ENCODE data around the gene CBX7.

The CBX7 gene

DNA sequence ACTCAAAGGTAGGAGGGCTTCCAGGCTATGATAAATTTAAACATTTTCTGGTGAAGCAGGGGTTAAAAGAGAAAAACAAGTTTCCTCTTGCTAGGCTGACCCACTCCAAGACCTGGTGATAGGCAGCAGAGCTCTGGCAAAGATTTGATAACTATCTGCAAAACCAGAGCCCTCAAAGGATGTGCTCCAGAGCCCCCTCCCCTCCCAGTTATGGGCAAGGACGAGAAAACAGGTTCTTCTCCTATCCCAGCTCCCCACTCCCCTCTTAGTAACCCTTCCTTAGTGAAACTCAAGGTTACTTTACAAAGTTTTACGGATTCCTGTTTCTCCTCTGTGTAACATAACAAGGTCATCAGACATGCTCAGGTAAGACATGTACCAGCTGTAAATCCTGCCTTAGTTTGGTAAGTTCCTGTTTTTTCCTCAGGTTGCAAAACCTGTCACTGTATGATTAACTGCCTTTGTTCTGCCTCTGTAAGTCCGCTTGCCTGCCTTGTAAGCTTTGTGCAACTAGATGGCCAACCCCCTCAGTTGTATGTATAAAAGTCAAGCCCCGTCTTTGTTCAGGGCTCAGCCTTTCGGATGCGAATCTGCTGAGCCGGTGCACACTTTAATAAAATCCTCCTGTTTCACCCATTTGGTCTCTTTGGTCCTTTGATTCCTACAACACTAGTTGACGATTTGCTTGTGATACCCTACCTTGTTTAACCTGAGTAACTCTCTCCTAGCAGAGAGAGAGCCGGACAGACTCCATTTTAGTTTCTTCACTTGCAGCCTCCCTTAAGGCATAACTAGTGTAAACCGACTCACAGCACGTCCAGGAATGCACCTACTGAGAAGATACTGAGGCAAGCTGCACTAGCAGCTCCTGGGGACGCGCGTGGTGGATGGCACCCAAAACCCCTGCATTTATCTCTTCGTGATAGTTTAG lies 41.6 kb downstream of the CBX7 start:
- Histone ChIP-seq H3K4ac (ENCODE audit: low read depth in 1 of 2, low read length in 2 of 2) (no peak overlapping the region), H3K4me3 (ENCODE audit: insufficient read depth in 1 of 2, low read depth in 1 of 2, low read length in 2 of 2) (no peak overlapping the region), H3K4me2 (ENCODE audit: low read length, poor library complexity, severe bottlenecking) (no peak overlapping the region), H3K36me3 (ENCODE audit: control insufficient read depth in 1 of 2, insufficient read depth in 2 of 2, low read depth in 1 of 2, low read length in 2 of 2) (no peaks in the 10 kb centered on the region), H2BK15ac (ENCODE audit: low read depth, poor library complexity, severe bottlenecking) (no peak overlapping the region), H3K79me1 (replicated peaks; ENCODE audit: low read length, poor library complexity, severe bottlenecking) (no peaks in the 10 kb centered on the region), H3K23ac (ENCODE audit: low read length in 2 of 2) (no peak overlapping the region), H2BK120ac (ENCODE audit: low read depth, low read length) (no peak overlapping the region), H3K4me1 (ENCODE audit: control insufficient read depth, insufficient read depth, low read depth, low read length) (no peaks in the 10 kb centered on the region), H3K14ac (ENCODE audit: low read length in 2 of 2) (no peak overlapping the region), H4K91ac (ENCODE audit: low read length) (no peak overlapping the region), H3K27me3 (ENCODE audit: control insufficient read depth in 1 of 2, insufficient read depth in 1 of 2, low read length in 2 of 2) (peaks cover 27 to 37% of the 10 kb centered on the region in 2 experiments), H2BK12ac (ENCODE audit: low read length in 2 of 2) (no peak overlapping the region), H2AFZ (ENCODE audit: low read depth, low read length) (no peak overlapping the region), H3K9ac (ENCODE audit: low read length) (no peak overlapping the region), H4K8ac (ENCODE audit: low read length) (no peak overlapping the region), H2BK5ac (ENCODE audit: low read depth, low read length, poor library complexity, severe bottlenecking) (no peak overlapping the region), H3K9me3 (ENCODE audit: control insufficient read depth, low read length) (no peaks in the 10 kb centered on the region), H3K18ac (ENCODE audit: low read depth in 1 of 2, low read length in 2 of 2) (no peak overlapping the region), H3K27ac (ENCODE audit: low read length, poor library complexity, severe bottlenecking) (no peak overlapping the region), H2AK5ac (ENCODE audit: low read length, severe bottlenecking) (no peak overlapping the region)
- no peak for DNase-seq
- 75% methylated on average over 15 of the region's 15 CpGs for WGBS

DNA sequence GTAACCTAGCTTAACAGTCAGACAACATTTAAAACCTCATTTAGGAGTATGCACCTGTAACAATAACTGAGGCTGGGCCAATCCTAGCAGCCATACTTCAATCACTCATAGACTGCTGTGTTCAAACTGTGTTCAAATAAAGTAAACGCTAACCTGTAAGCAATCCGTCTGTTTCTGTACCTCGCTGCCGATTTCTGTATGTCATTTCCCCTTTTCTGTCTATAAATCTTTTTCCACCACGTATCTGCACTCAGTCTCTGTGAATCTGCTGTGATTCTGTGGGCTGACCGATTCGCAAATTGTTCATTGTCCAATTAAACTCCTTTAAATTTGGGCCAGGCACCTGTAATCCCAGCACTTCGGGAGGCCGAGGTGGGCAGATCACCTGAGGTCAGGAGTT lies 43.1 kb downstream of the CBX7 start:
- Histone ChIP-seq H2BK120ac (ENCODE audit: low read depth, low read length) (no peak overlapping the region), H3K23ac (ENCODE audit: low read length in 2 of 2) (no peak overlapping the region), H3K4me3 (ENCODE audit: insufficient read depth in 1 of 2, low read depth in 1 of 2, low read length in 2 of 2) (no peak overlapping the region), H2BK12ac (ENCODE audit: low read length in 2 of 2) (no peak overlapping the region), H3K9ac (ENCODE audit: low read length) (no peak overlapping the region), H4K91ac (ENCODE audit: low read length) (no peak overlapping the region), H3K27ac (ENCODE audit: low read length, poor library complexity, severe bottlenecking) (no peak overlapping the region), H2BK15ac (ENCODE audit: low read depth, poor library complexity, severe bottlenecking) (no peak overlapping the region), H3K27me3 (ENCODE audit: control insufficient read depth in 1 of 2, insufficient read depth in 1 of 2, low read length in 2 of 2) (peaks cover 13 to 24% of the 10 kb centered on the region in 2 experiments), H2AFZ (ENCODE audit: low read depth, low read length) (no peak overlapping the region), H3K4me1 (ENCODE audit: control insufficient read depth, insufficient read depth, low read depth, low read length) (no peaks in the 10 kb centered on the region), H4K8ac (ENCODE audit: low read length) (no peak overlapping the region), H3K18ac (ENCODE audit: low read depth in 1 of 2, low read length in 2 of 2) (no peak overlapping the region), H3K4me2 (ENCODE audit: low read length, poor library complexity, severe bottlenecking) (no peak overlapping the region), H3K4ac (ENCODE audit: low read depth in 1 of 2, low read length in 2 of 2) (no peak overlapping the region), H3K14ac (ENCODE audit: low read length in 2 of 2) (no peak overlapping the region), H2AK5ac (ENCODE audit: low read length, severe bottlenecking) (no peak overlapping the region), H2BK5ac (ENCODE audit: low read depth, low read length, poor library complexity, severe bottlenecking) (no peak overlapping the region), H3K36me3 (ENCODE audit: control insufficient read depth in 1 of 2, insufficient read depth in 2 of 2, low read depth in 1 of 2, low read length in 2 of 2) (no peaks in the 10 kb centered on the region), H3K9me3 (ENCODE audit: control insufficient read depth, low read length) (no peaks in the 10 kb centered on the region), H3K79me1 (replicated peaks; ENCODE audit: low read length, poor library complexity, severe bottlenecking) (no peaks in the 10 kb centered on the region)
- DNase-seq = no peak
- WGBS = 92% methylated on average over 9 of the region's 9 CpGs

DNA sequence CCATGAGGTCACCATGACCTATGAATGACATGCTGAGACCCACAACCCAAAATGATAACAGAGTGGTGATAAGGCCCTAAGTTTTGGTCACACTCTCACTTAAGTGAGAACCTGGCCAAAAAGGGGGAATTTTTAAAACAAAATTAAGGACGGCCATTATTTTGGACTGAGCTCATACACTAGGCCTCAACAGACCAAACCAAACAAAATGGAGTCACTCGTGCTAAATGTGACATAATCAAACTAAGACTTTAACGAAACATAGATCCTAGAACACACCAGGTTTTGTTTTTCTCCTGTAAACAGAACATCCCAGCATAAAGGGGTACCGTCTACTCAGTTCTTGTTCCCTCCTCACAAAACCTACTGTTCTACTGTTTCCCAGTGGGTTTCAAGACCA lies 44.0 kb downstream of the CBX7 start:
- Histone ChIP-seq H3K4ac (ENCODE audit: low read depth in 1 of 2, low read length in 2 of 2) (no peak overlapping the region), H2BK120ac (ENCODE audit: low read depth, low read length) (no peak overlapping the region), H2BK12ac (ENCODE audit: low read length in 2 of 2) (no peak overlapping the region), H2BK5ac (ENCODE audit: low read depth, low read length, poor library complexity, severe bottlenecking) (no peak overlapping the region), H3K9ac (ENCODE audit: low read length) (no peak overlapping the region), H2AK5ac (ENCODE audit: low read length, severe bottlenecking) (no peak overlapping the region), H3K23ac (ENCODE audit: low read length in 2 of 2) (no peak overlapping the region), H3K4me2 (ENCODE audit: low read length, poor library complexity, severe bottlenecking) (no peak overlapping the region), H3K4me3 (ENCODE audit: insufficient read depth in 1 of 2, low read depth in 1 of 2, low read length in 2 of 2) (no peak overlapping the region), H4K8ac (ENCODE audit: low read length) (no peak overlapping the region), H2AFZ (ENCODE audit: low read depth, low read length) (no peak overlapping the region), H3K18ac (ENCODE audit: low read depth in 1 of 2, low read length in 2 of 2) (no peak overlapping the region), H3K14ac (ENCODE audit: low read length in 2 of 2) (no peak overlapping the region), H3K4me1 (ENCODE audit: control insufficient read depth, insufficient read depth, low read depth, low read length) (no peaks in the 10 kb centered on the region), H3K27me3 (ENCODE audit: control insufficient read depth in 1 of 2, insufficient read depth in 1 of 2, low read length in 2 of 2) (peaks cover 4 to 15% of the 10 kb centered on the region in 2 experiments), H3K79me1 (replicated peaks; ENCODE audit: low read length, poor library complexity, severe bottlenecking) (no peaks in the 10 kb centered on the region), H2BK15ac (ENCODE audit: low read depth, poor library complexity, severe bottlenecking) (no peak overlapping the region), H3K9me3 (ENCODE audit: control insufficient read depth, low read length) (no peaks in the 10 kb centered on the region), H3K27ac (ENCODE audit: low read length, poor library complexity, severe bottlenecking) (no peak overlapping the region), H3K36me3 (ENCODE audit: control insufficient read depth in 1 of 2, insufficient read depth in 2 of 2, low read depth in 1 of 2, low read length in 2 of 2) (no peaks in the 10 kb centered on the region), H4K91ac (ENCODE audit: low read length) (no peak overlapping the region)
- no peak for DNase-seq
- WGBS = 85% methylated on average over 4 of the region's 4 CpGs

DNA sequence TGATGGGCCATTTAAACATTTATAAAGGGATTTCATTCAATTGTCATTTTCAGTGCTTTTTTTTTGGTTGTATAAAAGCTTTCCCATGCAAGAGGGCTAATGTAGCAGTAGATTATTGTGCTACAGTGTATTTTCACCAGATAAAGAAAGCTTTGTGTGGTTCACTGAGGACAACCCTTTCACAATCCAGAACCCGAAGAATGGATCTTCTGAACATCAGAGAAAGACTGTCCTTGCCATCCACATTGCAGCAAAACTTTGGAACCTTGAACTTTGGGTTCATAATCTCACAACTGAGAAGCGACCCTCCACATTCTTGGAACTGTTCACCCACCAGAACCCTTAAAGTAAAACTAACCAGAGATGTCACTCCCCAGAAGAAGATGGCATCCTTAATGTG lies 46.2 kb downstream of the CBX7 start:
- Histone ChIP-seq H2AFZ (ENCODE audit: low read depth, low read length) (no peak overlapping the region), H2BK120ac (ENCODE audit: low read depth, low read length) (no peak overlapping the region), H3K4me3 (ENCODE audit: insufficient read depth in 1 of 2, low read depth in 1 of 2, low read length in 2 of 2) (no peak overlapping the region), H3K36me3 (ENCODE audit: control insufficient read depth in 1 of 2, insufficient read depth in 2 of 2, low read depth in 1 of 2, low read length in 2 of 2) (no peaks in the 10 kb centered on the region), H3K27ac (ENCODE audit: low read length, poor library complexity, severe bottlenecking) (no peak overlapping the region), H3K23ac (ENCODE audit: low read length in 2 of 2) (no peak overlapping the region), H3K9ac (ENCODE audit: low read length) (no peak overlapping the region), H3K79me1 (replicated peaks; ENCODE audit: low read length, poor library complexity, severe bottlenecking) (no peaks in the 10 kb centered on the region), H3K4me2 (ENCODE audit: low read length, poor library complexity, severe bottlenecking) (no peak overlapping the region), H4K8ac (ENCODE audit: low read length) (no peak overlapping the region), H2BK5ac (ENCODE audit: low read depth, low read length, poor library complexity, severe bottlenecking) (no peak overlapping the region), H3K9me3 (ENCODE audit: control insufficient read depth, low read length) (no peaks in the 10 kb centered on the region), H3K14ac (ENCODE audit: low read length in 2 of 2) (no peak overlapping the region), H3K27me3 (ENCODE audit: control insufficient read depth in 1 of 2, insufficient read depth in 1 of 2, low read length in 2 of 2) (peaks cover 3 to 16% of the 10 kb centered on the region in 2 experiments), H3K4me1 (ENCODE audit: control insufficient read depth, insufficient read depth, low read depth, low read length) (no peaks in the 10 kb centered on the region), H3K4ac (ENCODE audit: low read depth in 1 of 2, low read length in 2 of 2) (no peak overlapping the region), H3K18ac (ENCODE audit: low read depth in 1 of 2, low read length in 2 of 2) (no peak overlapping the region), H2AK5ac (ENCODE audit: low read length, severe bottlenecking) (no peak overlapping the region), H4K91ac (ENCODE audit: low read length) (no peak overlapping the region), H2BK15ac (ENCODE audit: low read depth, poor library complexity, severe bottlenecking) (no peak overlapping the region), H2BK12ac (ENCODE audit: low read length in 2 of 2) (no peak overlapping the region)
- 92% methylated on average over 2 of the region's 2 CpGs for WGBS
- DNase-seq = no peak
